ENCODE results near the gene FOSB. TPM values are rescaled to one million over a fixed set of nuclear protein-coding genes. Genes with fewer than 3 reads are reported as not detected.

Gene FOSB
- total and polyA plus RNA-seq, 7 donors, result 0.32 to 9.4 (median 1.5) TPM

- intact Hi-C loops (cut with DNase I), result loop anchor here (5.0 kb wide), 1 partner anchor 33 kb away; no protein-coding TSS in a partner anchor
- Histone ChIP-seq H3K27me3 (ENCODE audit: insufficient read depth in 3 of 3, low read length in 2 of 3) (peaks cover 0 to 10% (median 4%) of the 10 kb centered on the region in 3 donors), H3K9me3 (no peaks in the 10 kb centered on the region), H3K4me3 (no peak overlapping the region), H3K27ac (no peak overlapping the region), H3K4me1 (peaks cover 7% of the 10 kb centered on the region), H3K36me3 (ENCODE audit: insufficient read depth in 1 of 2, low read depth in 1 of 2) (peaks cover 15 to 65% of the 10 kb centered on the region in 2 donors)
- 49 to 63% (median 62%) methylated on average over 15 of the region's 15 CpGs for WGBS, 3 donors
- DNase-seq, result peak in 1 of 2 donors; percentile 29
- TF ChIP-seq, protein P1, sequence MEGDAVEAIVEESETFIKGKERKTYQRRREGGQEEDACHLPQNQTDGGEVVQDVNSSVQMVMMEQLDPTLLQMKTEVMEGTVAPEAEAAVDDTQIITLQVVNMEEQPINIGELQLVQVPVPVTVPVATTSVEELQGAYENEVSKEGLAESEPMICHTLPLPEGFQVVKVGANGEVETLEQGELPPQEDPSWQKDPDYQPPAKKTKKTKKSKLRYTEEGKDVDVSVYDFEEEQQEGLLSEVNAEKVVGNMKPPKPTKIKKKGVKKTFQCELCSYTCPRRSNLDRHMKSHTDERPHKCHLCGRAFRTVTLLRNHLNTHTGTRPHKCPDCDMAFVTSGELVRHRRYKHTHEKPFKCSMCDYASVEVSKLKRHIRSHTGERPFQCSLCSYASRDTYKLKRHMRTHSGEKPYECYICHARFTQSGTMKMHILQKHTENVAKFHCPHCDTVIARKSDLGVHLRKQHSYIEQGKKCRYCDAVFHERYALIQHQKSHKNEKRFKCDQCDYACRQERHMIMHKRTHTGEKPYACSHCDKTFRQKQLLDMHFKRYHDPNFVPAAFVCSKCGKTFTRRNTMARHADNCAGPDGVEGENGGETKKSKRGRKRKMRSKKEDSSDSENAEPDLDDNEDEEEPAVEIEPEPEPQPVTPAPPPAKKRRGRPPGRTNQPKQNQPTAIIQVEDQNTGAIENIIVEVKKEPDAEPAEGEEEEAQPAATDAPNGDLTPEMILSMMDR (IDR thresholded peaks at IDR 0.05), result no peak
- peak in 3 of 4 donors; percentile 11 to 47 (median 17) for ATAC-seq
Measured at GRCh38 chr19:45524575-45525129, 56.9 kb downstream of the FOSB start.

Other genes starting within 250 kb of the FOSB start
- gene EXOC3L2, start 222.6 kb upstream of the FOSB start, total RNA-seq, result 1 to 10 TPM in 1 of 4 donors, under 1 TPM in 3; 0.62 to 1.3 (median 0.70) TPM
- under 1 TPM; 0.17 to 0.53 (median 0.28) TPM for gene EXOC3L2, start 222.6 kb upstream of the FOSB start, polyA plus RNA-seq
- 10 to 100 TPM; 29.7 to 37.7 (median 34.4) TPM for gene MARK4, start 216.7 kb upstream of the FOSB start, total RNA-seq
- 10 to 100 TPM; 11.0 to 12.5 (median 12.4) TPM for gene MARK4, start 216.7 kb upstream of the FOSB start, polyA plus RNA-seq
- gene CKM, start 145.1 kb upstream of the FOSB start, total RNA-seq, result over 10,000 TPM in 3 of 4 donors, 1,000 to 10,000 TPM in 1; 9,755 to 16,244 (median 12,984) TPM
- over 10,000 TPM in 2 of 3 donors, 1,000 to 10,000 TPM in 1; 9,503 to 23,818 (median 21,473) TPM for gene CKM, start 145.1 kb upstream of the FOSB start, polyA plus RNA-seq
- gene KLC3, start 127.2 kb upstream of the FOSB start, total RNA-seq, result under 1 TPM in 2 of 4 donors, not detected in 2; 0.11 to 0.27 TPM
- gene KLC3, start 127.2 kb upstream of the FOSB start, polyA plus RNA-seq, result under 1 TPM in 2 of 3 donors, not detected in 1; 0.03 to 0.05 TPM
- gene ERCC2, start 97.4 kb upstream of the FOSB start, total RNA-seq, result 10 to 100 TPM in 3 of 4 donors, 1 to 10 TPM in 1; 9.3 to 16.4 (median 12.5) TPM
- gene ERCC2, start 97.4 kb upstream of the FOSB start, polyA plus RNA-seq, result 1 to 10 TPM; 5.0 to 8.3 (median 5.3) TPM
- 1 to 10 TPM; 4.1 to 6.9 (median 5.8) TPM for gene PPP1R13L, start 62.9 kb upstream of the FOSB start, total RNA-seq
- gene PPP1R13L, start 62.9 kb upstream of the FOSB start, polyA plus RNA-seq, result 10 to 100 TPM in 1 of 3 donors, 1 to 10 TPM in 2; 1.8 to 21.4 (median 1.9) TPM
- gene POLR1G, start 61.4 kb upstream of the FOSB start, total RNA-seq, result 1 to 10 TPM; 6.0 to 9.6 (median 7.1) TPM
- gene POLR1G, start 61.4 kb upstream of the FOSB start, polyA plus RNA-seq, result 10 to 100 TPM in 2 of 3 donors, 1 to 10 TPM in 1; 8.8 to 12.5 (median 11.3) TPM
- 100 to 1,000 TPM in 1 of 4 donors, 10 to 100 TPM in 3; 59.5 to 145 (median 74.2) TPM for gene ERCC1, start 44.1 kb upstream of the FOSB start, total RNA-seq
- 1,000 to 10,000 TPM in 1 of 3 donors, 10 to 100 TPM in 2; 84.6 to 2,153 (median 96.4) TPM for gene ERCC1, start 44.1 kb upstream of the FOSB start, polyA plus RNA-seq
- 100 to 1,000 TPM; 214 to 272 (median 242) TPM for gene RTN2, start 29.1 kb downstream of the FOSB start, total RNA-seq
- gene RTN2, start 29.1 kb downstream of the FOSB start, polyA plus RNA-seq, result 100 to 1,000 TPM in 1 of 3 donors, 10 to 100 TPM in 2; 46.6 to 199 (median 85.8) TPM
- gene PPM1N, start 30.4 kb downstream of the FOSB start, total RNA-seq, result under 1 TPM in 1 of 4 donors, not detected in 3; 0.60 TPM
- gene PPM1N, start 30.4 kb downstream of the FOSB start, polyA plus RNA-seq, result under 1 TPM; 0.29 to 0.90 (median 0.31) TPM
- gene VASP, start 39.5 kb downstream of the FOSB start, total RNA-seq, result 10 to 100 TPM; 14.2 to 32.8 (median 23.2) TPM
- gene VASP, start 39.5 kb downstream of the FOSB start, polyA plus RNA-seq, result 10 to 100 TPM; 13.5 to 76.3 (median 14.6) TPM
- gene OPA3, start 116.8 kb downstream of the FOSB start, total RNA-seq, result 10 to 100 TPM; 14.0 to 27.6 (median 17.6) TPM
- 10 to 100 TPM in 2 of 3 donors, 1 to 10 TPM in 1; 9.1 to 15.8 (median 12.4) TPM for gene OPA3, start 116.8 kb downstream of the FOSB start, polyA plus RNA-seq
- 1 to 10 TPM; 3.0 to 7.5 (median 3.9) TPM for gene GPR4, start 134.2 kb downstream of the FOSB start, total RNA-seq
- gene GPR4, start 134.2 kb downstream of the FOSB start, polyA plus RNA-seq, result 1 to 10 TPM; 1.6 to 2.6 (median 2.4) TPM
- gene EML2, start 171.4 kb downstream of the FOSB start, total RNA-seq, result 10 to 100 TPM; 10.4 to 31.1 (median 18.3) TPM
- 1 to 10 TPM; 6.2 to 8.3 (median 6.7) TPM for gene EML2, start 171.4 kb downstream of the FOSB start, polyA plus RNA-seq
- gene GIPR, start 200.2 kb downstream of the FOSB start, total RNA-seq, result not detected
- under 1 TPM in 2 of 3 donors, not detected in 1; under 0.01 to 0.08 TPM for gene GIPR, start 200.2 kb downstream of the FOSB start, polyA plus RNA-seq
- 100 to 1,000 TPM; 205 to 243 (median 222) TPM for gene SNRPD2, start 224.0 kb downstream of the FOSB start, total RNA-seq
- gene SNRPD2, start 224.0 kb downstream of the FOSB start, polyA plus RNA-seq, result 100 to 1,000 TPM; 251 to 368 (median 326) TPM
- gene QPCTL, start 224.7 kb downstream of the FOSB start, total RNA-seq, result 1 to 10 TPM in 2 of 4 donors, under 1 TPM in 2; 0.84 to 1.6 (median 1.1) TPM
- 1 to 10 TPM in 1 of 3 donors, under 1 TPM in 2; 0.41 to 1.6 (median 0.84) TPM for gene QPCTL, start 224.7 kb downstream of the FOSB start, polyA plus RNA-seq

Measured in psoas muscle (tissue), 8 donors.